Skeletal muscle tissue (tissue), 4 donors: ENCODE results near the gene SLC12A8. TPM values are rescaled to one million over a fixed set of nuclear protein-coding genes. Genes with fewer than 3 reads are reported as not detected.

Experiments
- H3K27ac ChIP-seq: one replicate; pipeline ENCODE4 v1.7.0; 2013; ENCODE audit warnings: mild to moderate bottlenecking, low read depth, low read length, inconsistent platforms
- H3K27me3 ChIP-seq, 3 donors: one replicate each; pipeline ENCODE4 v1.7.0; 2013; ENCODE audit warnings: low read length in 3 of 3; ENCODE audit not compliant: control insufficient read depth in 3 of 3, insufficient read depth in 3 of 3
- H3K36me3 ChIP-seq, 3 donors: one replicate each; pipeline ENCODE4 v1.7.0; 2013; ENCODE audit warnings: low read length in 3 of 3; ENCODE audit not compliant: control insufficient read depth in 3 of 3, insufficient read depth in 3 of 3
- H3K4me1 ChIP-seq, 3 donors: one replicate each; pipeline ENCODE4 v1.7.0; 2013; ENCODE audit warnings: low read length in 3 of 3, mild to moderate bottlenecking in 3 of 3; ENCODE audit not compliant: control insufficient read depth in 3 of 3, insufficient read depth in 3 of 3
- H3K4me3 ChIP-seq, 3 donors: one replicate each; pipeline ENCODE4 v1.7.0; 2013; ENCODE audit warnings: low read length in 3 of 3
- H3K9ac ChIP-seq, 3 donors: one replicate each; pipeline ENCODE4 v1.7.0; 2013; ENCODE audit warnings: low read length in 3 of 3, mild to moderate bottlenecking in 3 of 3, moderate library complexity in 2 of 3, low read depth in 1 of 3
- H3K9me3 ChIP-seq, 3 donors: one replicate each; pipeline ENCODE4 v1.7.0; 2013; ENCODE audit warnings: low read length in 3 of 3; ENCODE audit not compliant: control insufficient read depth in 3 of 3
- total RNA-seq: library from RNA; depleted of rRNA; stranded (reverse); fragments of >200 nt; gene quantifications from one replicate; pipeline ENCODE4 v1.2.3, GENCODE V29; 2014
- donor health status: Osteomylitis.

The SLC12A8 gene
- total RNA-seq, 1 donor from 2014 or later = 1.0 TPM

DNA sequence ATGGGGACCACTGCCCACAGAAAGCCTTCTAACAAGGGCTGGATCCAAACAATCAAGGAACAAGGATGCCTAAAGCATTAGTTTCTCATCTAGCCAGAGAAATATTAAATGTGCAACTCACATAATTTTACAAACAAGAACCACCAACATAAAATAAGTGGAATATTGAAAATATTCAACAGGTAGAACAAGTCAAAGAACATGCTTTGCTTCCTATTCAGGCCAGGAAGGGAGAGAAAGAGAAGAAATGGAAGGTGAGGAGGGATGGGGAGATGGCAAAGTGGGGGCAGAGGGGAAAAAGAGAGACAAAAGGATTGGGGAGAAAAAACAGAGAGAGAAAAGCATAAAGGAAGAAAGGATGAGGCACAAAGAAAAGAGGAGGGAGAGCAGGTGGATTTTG is 63.1 kb downstream of the SLC12A8 start:
- Histone ChIP-seq H3K4me1 (peaks cover 20 to 30% (median 27%) of the 10 kb centered on the region in 3 donors), H3K9ac (no peak overlapping the region), H3K9me3 (no peaks in the 10 kb centered on the region), H3K36me3 (no peaks in the 10 kb centered on the region), H3K4me3 (no peak overlapping the region), H3K27me3 (no peaks in the 10 kb centered on the region), H3K27ac (no peak overlapping the region)

DNA sequence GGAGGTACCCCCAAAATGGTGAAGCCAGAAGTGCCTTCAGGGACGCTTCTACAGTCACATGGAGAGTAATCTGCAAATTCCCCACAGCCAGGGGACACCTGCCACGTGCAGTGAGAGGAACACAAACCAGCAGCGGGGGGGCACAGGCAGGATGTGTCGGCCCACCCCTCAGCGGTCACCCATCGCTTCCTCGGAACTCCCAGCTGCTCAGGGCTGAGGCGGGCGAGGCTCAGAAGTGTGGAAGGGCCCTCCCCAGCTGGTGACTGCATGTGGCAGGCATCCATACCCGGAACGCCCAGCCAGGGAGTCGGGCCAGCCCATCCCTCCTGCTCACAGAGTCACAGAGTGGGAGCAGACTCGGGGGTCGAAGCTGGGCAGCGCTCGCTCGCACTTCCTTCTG is 63.7 kb downstream of the SLC12A8 start:
- Histone ChIP-seq H3K9me3 (no peaks in the 10 kb centered on the region), H3K36me3 (no peaks in the 10 kb centered on the region), H3K4me3 (no peak overlapping the region), H3K27ac (no peak overlapping the region), H3K9ac (peak overlapping the region in 1 of 3 donors; percentile 16), H3K4me1 (peaks cover 24 to 36% (median 34%) of the 10 kb centered on the region in 3 donors), H3K27me3 (no peaks in the 10 kb centered on the region)

DNA sequence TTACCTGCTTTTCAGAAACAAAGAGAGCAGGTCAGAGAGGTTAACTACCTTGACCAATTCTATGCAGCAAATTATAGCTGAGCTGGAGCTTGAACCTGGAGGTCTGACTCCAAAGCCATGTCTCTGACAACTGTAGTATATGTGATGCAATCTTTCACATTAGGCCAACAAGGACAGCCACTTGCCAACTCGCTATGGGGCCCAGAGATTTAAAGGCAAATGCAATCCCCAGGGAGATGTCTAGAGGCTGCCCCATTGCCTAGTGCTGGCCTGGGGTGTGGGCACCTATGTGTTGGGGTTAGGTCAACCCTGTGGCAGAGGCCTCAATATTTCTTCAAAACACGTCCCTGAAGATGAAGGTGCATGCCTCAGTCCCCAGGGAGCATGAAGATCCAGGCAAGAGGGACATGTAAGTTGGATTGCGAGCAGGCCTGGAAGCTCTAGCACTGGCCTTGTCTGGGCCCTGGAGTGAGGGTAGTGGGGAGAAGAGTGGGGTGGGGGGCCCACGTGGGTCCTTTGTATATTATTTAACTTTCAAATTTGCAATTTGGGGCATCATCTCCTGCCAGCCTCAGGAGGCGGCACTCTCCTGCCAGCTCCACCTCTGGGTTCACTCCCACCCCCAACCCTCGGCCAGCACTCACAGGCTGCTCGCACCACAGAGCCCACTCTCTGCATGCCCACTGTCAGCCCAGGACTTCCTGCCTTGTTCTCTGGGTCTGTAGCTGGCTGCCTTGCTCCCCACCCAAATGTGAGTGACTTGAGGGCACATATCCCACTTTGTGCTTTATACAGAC is 64.3 kb downstream of the SLC12A8 start:
- Histone ChIP-seq H3K4me3 (no peak overlapping the region), H3K4me1 (peaks cover 24 to 41% (median 40%) of the 10 kb centered on the region in 3 donors), H3K36me3 (no peaks in the 10 kb centered on the region), H3K9ac (no peak overlapping the region), H3K9me3 (no peaks in the 10 kb centered on the region), H3K27me3 (no peaks in the 10 kb centered on the region), H3K27ac (no peak overlapping the region)

DNA sequence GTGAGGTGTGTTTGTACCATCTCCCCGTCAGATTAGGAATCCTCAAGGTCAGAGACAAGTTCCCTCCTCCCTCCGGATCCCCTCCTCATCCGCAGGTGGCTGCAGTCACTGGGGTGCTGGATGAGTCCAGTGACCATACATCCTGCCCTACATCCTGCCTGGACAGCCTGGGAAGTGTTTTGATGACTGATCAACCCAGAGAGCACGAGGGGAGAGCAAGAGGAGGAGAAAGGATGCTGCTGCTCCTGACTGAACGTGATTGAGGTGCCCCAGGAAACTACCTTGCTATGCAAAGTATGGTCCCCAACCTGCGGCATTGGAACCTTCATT is 65.1 kb downstream of the SLC12A8 start:
- Histone ChIP-seq H3K27ac (peak overlapping the region; percentile 45), H3K27me3 (no peaks in the 10 kb centered on the region), H3K4me3 (no peak overlapping the region), H3K9ac (peak overlapping the region in 1 of 3 donors; percentile 38), H3K4me1 (peaks cover 28 to 48% (median 40%) of the 10 kb centered on the region in 3 donors), H3K9me3 (no peaks in the 10 kb centered on the region), H3K36me3 (no peaks in the 10 kb centered on the region)

DNA sequence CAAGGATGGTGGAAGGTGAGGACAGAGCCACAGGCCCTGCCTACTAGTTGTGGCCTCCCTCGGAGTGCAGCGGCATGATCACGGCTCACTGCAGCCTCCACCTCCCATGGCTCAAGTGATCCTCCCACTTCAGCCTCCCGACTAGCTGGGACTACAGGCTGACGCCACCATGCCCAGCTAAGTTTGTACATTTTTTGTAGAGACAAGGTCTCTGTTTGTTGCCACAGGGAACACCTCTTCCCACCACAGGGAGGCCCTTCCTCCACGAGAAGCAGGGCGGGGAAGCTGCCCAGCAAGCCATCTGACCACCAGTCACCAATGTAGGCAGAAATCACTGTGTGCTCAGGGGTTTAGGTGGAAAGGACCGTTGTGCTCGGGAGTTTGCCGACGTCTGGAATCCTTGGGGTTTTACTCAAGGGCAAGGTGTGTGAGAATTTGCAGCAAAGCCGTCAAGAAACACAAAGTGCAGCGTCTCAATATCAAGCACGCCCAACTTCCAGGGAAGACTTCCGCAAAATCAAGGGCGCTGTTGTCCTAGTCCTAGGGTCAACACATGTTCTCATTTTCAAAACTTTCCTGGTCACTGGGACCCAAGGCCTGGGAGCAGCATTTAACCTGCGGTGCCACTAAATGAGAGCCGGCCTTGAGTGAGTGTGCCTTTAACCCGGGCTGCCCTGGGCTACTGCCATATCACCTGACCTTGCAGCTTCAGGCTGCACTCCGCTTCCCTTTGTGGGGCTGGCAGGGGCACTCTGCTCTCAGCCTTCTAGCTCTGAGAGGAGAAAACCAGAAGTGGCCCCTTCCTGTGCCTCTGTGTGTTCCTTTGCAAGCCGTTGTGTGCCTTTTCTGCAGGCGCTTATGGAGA is 65.7 kb downstream of the SLC12A8 start:
- no peaks in the 10 kb centered on the region for H3K36me3 ChIP-seq
- H3K9ac ChIP-seq = peak overlapping the region in 1 of 3 donors; percentile 38
- no peaks in the 10 kb centered on the region for H3K27me3 ChIP-seq
- no peaks in the 10 kb centered on the region for H3K9me3 ChIP-seq
- peaks cover 33 to 54% (median 45%) of the 10 kb centered on the region in 3 donors for H3K4me1 ChIP-seq
- H3K4me3 ChIP-seq = no peak overlapping the region
- peak overlapping the region; percentile 45 for H3K27ac ChIP-seq

DNA sequence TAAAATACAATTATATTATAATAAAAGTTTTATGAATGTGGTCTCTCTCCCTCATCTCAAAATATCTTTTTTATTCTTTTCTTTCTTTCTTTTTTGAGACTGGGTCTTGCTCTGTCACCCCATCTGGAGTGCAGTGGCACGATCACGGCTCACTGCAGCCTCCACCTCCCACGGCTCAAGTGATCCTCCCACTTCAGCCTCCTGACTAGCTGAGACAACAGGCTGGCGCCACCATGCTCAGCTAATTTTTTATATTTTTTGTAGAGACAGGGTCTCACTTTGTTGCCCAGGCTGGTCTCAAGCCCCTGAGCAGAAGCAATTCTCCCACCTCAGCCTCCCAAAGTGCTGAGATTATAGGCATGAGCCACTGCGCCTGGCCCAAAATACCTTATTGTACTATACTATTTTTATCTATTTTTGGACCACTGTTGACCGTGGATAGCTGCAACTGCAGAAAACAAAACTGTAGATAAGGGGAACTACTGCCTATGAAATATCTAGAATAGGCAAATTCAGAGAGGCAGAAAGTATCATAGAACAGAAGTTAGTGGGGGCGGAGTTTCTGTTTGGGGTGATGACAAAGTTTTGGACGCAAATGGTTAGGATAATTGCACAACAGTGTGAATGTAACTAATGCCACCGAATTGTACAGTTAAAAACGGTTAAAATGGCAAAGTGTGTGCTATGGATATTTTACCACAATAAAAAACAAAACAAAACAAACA is 66.6 kb downstream of the SLC12A8 start:
- peaks cover 38 to 55% (median 49%) of the 10 kb centered on the region in 3 donors for H3K4me1 ChIP-seq
- H3K9ac ChIP-seq = no peak overlapping the region
- H3K9me3 ChIP-seq = no peaks in the 10 kb centered on the region
- peak overlapping the region; percentile 45 for H3K27ac ChIP-seq
- H3K36me3 ChIP-seq = no peaks in the 10 kb centered on the region
- no peaks in the 10 kb centered on the region for H3K27me3 ChIP-seq
- no peak overlapping the region for H3K4me3 ChIP-seq

DNA sequence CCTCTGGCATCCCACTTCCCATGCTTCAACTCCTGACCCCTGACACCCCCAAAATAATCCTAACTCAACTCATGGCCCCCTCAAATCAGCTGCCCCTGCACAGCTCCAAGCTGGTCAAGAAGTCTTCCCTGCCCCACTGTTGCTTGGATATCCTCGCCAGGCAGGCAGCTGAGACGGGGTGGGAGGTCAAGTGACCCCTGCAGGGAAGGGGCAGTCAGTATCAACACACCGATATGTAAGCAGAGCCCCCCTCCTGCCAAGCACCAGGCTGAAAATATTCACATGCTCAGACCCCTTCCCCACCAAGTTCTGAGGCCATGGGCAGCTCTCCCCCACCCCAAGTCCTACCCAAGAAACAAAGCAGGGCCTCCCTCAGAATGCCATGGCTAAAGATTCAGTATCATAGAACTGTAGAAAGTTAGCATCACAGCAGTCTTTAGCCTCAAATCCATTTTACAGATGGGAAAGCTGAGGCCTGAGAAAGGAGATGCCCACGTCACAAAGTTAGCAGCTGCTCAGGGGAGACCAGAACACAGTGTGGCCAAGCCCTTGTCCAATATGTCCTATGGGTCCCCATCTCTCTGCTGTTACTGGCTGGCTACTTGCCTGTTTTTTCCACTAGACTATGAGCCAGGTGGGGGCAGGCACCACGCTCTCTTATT is 67.8 kb downstream of the SLC12A8 start:
- peaks cover 46 to 65% (median 57%) of the 10 kb centered on the region in 3 donors for H3K4me1 ChIP-seq
- no peaks in the 10 kb centered on the region for H3K9me3 ChIP-seq
- no peaks in the 10 kb centered on the region for H3K27me3 ChIP-seq

DNA sequence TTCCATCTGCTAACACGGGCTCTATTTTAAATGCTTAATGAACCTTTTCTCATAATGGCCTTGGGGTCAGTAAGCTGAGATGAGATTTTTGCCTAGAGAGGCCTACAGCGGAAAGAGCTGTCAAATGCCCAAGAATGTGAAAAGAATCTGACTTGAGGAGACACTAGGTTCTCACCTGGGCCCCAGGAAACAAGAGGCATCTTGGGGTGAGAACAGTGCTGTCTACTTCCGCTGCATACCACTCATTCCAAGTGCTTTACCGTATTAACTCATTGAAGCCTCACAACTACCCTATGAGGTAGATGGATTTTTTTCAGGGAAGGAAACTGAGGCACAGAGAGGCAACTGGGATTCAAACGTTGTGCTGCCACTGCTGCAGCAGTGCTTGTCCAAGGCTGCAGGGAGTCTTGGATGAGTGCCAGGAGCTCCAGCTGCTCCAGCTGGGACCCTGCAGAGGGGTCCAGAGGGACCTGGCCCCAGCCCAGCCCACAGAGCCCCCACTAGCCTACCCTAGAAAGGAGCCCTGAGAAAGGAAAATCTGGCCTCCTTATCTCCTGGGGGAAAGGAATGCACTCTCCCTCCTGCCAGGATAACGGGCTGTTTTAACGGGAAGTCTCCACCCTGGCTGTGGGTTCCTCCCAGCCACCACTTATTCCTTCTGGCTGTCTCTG is 68.4 kb downstream of the SLC12A8 start:
- H3K27ac ChIP-seq = no peak overlapping the region
- H3K36me3 ChIP-seq = no peaks in the 10 kb centered on the region
- no peak overlapping the region for H3K4me3 ChIP-seq
- no peak overlapping the region for H3K9ac ChIP-seq
- H3K27me3 ChIP-seq = no peaks in the 10 kb centered on the region
- H3K9me3 ChIP-seq = no peaks in the 10 kb centered on the region
- H3K4me1 ChIP-seq = peaks cover 52 to 68% (median 55%) of the 10 kb centered on the region in 3 donors

More for the DNA sequence above, 67.8 kb downstream of the SLC12A8 start:
- Histone ChIP-seq H3K27ac (no peak overlapping the region), H3K36me3 (no peaks in the 10 kb centered on the region), H3K4me3 (no peak overlapping the region), H3K9ac (no peak overlapping the region)

DNA sequence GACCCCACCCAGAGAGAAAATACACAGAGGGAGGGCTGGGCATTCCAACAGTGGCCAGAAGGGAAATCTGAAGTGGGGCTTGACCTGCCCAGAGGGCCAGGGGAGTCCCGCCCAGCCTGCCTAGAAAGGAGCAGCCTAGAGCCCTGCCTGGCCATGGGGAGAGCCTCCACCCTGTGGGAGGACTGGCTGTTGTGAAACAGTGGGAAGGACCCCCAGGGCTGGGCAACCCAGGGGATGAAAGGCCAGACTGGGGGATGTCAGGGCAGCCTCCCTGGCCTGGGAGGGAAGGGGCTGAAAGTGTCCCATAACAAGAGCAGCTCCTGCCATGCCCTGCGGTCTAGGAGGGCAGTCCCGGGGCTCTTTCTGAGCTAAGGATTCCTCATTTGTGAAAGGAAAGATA is 69.0 kb downstream of the SLC12A8 start:
- peaks cover 46 to 62% (median 53%) of the 10 kb centered on the region in 3 donors for H3K4me1 ChIP-seq
- H3K27me3 ChIP-seq = no peaks in the 10 kb centered on the region
- H3K9ac ChIP-seq = no peak overlapping the region
- no peaks in the 10 kb centered on the region for H3K36me3 ChIP-seq
- H3K9me3 ChIP-seq = no peaks in the 10 kb centered on the region
- H3K4me3 ChIP-seq = no peak overlapping the region
- H3K27ac ChIP-seq = no peak overlapping the region
